Retinal pigment epithelial cell (primary cell): ENCODE data around the gene IDH3G.

ENCODE experiments used
- DNase-seq: peaks from one replicate; pipeline ENCODE4 v3.0.0-alpha.2; 2010; ENCODE audit warnings: low read depth
- H3K4me3 ChIP-seq: 2 replicates; pipeline ENCODE4 v1.5.1; 2011; ENCODE audit warnings: mild to moderate bottlenecking, low read length, control low read depth, moderate library complexity
- TF ChIP-seq, protein P1 (sequence below): conservative IDR thresholded peaks from 2 replicates; pipeline ENCODE4 v1.5.1; 2011; ENCODE audit warnings: low read depth, low read length, control low read depth, inconsistent platforms

IDH3G gene

DNA sequence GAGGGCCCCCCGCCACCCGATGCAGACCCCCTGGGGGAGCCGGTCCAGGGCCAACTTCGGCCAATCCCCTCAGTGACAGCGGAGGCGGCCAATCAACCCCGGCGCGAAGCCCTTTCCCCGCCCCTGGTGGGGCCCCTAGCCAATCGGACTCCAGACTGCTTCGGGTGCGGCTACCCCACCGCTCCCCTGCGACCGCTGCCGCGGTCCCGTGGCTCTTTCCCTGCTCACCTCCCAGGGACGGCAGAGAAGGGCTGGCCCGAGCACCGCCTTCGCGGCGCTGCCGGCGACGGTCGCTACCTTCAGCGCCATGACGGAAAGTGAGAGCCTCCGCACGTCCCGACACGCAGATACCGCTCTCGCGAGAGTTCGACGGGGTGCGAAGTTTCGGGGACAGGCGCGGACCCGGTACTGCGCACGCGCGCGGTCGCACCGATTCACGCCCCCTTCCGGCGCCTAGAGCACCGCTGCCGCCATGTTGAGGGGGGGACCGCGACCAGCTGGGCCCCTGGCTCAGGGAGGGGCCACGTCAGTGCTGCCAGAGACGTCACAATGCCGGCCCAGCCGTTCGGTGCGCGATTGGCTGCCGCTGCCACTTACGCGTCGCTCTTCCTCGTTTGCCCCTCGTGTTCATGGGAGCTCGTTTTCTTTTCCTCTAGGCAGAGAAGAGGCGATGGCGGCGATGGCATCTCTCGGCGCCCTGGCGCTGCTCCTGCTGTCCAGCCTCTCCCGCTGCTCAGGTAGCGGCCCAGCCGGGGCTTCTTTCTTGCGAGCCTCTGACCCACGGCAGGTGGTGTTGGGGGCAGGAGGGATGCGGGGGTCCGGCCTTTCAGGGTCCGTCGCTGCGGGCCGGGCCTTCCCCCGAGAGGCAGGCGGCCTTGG is at the start of gene IDH3G, which contains the start of gene SSR4:
TSS of gene IDH3G (minus strand) at position 358 of the 879 bp plus-strand sequence. CDS start at position 309, 49 bp downstream.
TSS of gene SSR4 (plus strand) at position 651 of the 879 bp plus-strand sequence. CDS start at position 671, 20 bp downstream.
- TF ChIP-seq, protein P1, sequence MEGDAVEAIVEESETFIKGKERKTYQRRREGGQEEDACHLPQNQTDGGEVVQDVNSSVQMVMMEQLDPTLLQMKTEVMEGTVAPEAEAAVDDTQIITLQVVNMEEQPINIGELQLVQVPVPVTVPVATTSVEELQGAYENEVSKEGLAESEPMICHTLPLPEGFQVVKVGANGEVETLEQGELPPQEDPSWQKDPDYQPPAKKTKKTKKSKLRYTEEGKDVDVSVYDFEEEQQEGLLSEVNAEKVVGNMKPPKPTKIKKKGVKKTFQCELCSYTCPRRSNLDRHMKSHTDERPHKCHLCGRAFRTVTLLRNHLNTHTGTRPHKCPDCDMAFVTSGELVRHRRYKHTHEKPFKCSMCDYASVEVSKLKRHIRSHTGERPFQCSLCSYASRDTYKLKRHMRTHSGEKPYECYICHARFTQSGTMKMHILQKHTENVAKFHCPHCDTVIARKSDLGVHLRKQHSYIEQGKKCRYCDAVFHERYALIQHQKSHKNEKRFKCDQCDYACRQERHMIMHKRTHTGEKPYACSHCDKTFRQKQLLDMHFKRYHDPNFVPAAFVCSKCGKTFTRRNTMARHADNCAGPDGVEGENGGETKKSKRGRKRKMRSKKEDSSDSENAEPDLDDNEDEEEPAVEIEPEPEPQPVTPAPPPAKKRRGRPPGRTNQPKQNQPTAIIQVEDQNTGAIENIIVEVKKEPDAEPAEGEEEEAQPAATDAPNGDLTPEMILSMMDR = peak; percentile 23
- peak within 1 kb of the TSS; percentile 75 for H3K4me3 ChIP-seq
- peak; percentile 62 for DNase-seq

DNA sequence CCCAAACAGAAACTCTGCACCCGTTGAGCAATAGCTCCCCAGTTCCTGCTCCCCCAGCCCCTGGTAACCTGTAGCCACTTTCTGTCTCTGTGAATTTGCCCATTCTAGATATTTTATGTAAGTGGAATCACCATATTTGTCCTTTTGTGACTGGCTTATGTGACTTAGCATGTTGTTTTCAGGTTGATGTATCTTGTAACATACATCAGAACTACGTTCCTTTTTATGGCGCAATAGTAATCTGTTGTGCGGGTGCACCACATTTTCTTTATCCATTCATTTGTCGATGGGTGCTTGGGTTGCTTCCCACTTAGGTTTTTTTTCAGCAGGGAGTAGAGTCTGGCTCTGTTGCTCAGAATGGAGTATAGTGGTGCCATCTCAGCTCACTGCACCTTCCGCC is 42.7 kb upstream of the IDH3G start:
- DNase-seq = no peak
- TF ChIP-seq, protein P1 = no peak
- H3K4me3 ChIP-seq = no peak overlapping the region

DNA sequence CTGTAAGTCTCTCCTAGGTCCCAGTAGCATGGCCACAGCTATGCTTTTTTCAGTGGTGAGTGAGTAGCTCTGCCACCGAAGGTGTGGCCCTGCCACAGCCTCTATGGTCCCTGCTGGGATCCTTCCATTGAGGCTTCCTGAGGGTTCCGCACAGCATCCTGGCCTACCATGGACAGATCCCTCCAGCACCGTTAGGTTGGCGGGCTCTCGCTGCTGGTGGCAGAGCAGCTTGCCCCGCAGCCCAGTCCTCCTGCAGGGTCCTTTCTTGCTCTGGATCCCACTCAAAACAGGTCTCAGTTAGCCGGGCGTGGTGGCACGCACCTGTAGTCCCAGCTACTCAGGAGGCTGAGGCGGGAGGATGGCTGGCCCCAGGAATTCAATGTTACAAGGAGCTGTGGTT is 38.6 kb upstream of the IDH3G start:
- DNase-seq = no peak
- no peak overlapping the region for H3K4me3 ChIP-seq
- TF ChIP-seq, protein P1 = no peak

DNA sequence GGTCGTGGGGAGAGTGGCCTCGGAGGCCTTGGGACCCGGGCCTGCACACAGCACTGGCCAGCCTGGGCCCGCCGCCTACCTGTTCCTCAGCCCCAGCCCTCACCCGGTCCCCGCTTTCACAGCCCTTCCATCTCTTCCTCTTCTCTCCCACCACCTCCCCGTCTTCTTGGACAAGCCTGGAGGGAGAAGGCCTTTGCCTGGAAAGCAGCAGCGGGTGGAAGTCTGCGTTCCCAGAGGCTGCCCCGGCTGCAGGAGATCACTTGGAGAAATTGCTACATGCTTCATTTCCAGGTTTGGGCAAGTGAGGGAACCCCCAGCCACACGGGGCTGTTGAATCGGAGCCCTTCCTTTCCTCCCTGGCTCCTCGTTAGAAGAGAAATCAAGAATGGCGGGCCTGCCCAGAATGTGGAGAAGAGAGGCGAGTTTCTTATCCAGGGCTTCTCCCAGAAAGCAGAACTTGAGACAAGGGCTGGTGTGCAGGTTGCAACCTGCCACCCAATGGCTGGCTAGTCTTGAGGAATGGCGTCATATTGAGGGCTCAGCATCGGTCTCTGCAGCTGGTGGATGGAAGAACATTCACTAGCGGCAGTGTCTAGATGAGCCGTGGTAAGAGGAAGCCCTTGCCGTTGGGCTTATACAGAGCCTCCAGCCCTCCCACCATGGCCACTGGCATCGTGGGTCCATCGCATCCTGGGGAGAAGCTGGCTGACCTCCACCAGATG is 37.4 kb upstream of the IDH3G start:
- H3K4me3 ChIP-seq = no peak overlapping the region
- TF ChIP-seq, protein P1 = no peak
- DNase-seq = no peak

DNA sequence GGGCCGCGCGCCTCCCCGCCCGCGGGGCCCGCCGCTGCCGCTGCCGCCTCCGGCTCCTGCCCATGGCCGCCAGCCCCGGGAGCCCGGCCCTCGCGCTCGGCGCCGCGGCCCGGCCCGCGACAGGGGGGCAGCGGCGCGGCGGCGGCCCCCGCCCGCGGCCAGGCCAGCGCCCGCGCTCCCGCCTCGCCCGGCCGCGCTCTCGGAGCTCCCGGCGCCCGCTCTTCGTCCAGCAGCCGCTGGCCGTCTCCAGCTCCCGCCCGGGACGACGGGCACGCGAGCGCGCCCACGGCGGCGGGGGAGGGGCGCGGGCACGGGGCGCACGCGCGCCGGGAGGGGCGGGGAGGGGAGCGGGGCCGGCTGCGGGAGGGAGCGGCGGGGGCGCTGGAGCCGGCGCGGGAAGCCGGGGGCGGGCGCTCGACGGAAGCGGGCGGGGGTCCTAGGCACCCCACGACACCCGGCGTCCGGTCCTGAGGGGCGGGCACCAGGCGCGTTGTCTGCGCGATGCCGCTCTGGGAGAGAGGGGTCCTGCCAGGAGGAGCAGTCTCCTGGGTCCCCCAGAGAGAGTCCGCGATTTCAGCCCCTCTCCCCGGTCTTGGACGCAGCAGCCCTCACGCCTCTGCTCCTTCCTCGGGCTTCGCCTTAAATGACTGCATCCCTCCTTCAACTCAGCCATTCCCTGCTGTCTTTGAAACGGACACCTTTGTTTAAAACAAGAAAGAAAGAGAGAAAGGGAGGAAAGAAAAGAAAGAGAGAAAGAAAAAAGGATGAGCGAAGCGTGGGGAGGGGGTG is 36.7 kb upstream of the IDH3G start:
- DNase-seq = no peak
- no peak overlapping the region for H3K4me3 ChIP-seq
- TF ChIP-seq, protein P1 = no peak

DNA sequence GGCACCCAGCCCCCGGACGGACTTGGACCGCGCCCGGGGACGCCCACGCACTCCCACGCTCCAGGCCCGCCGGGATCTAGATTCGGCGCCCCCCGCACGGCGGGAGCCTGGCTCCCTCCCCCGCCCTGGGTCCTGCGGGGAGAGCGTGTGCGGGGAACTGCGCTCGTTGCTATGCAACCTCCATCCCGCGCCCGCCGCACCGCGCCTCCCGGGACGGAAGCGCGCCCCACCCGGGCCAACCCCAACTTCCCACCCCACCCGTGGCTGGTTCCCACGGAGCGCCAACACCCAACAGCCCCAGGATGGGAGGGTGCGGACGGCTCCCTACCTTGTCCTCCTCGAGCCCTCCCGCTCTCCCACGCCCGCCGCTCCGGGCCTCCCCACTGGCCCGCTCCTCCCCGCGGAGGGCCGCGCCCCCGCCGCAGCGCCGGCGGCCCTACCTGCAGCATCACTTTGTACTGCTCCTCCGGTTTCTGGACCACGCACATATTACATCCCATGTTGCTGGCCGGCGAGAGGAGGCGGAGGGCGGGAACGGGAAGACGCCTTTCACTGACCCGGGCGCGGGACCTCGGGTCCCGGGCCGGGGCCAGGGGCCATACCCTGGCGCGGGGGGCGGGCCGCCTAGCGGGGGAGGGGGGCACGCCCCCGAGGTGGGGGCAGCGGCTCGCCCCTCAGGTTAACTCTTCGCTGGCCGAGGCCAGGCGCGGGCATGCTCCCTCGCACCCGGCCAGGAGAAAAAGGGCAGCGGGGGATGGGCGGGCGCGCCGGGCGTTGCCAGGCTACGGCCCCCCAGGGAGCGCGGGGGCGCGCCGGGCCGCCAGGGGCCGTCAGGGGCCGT is 35.8 kb upstream of the IDH3G start, which contains the start of gene PDZD4:
TSS of gene PDZD4 (minus strand) at position 746 of the 841 bp plus-strand sequence. CDS start at position 500, 246 bp downstream.
- no peak for DNase-seq
- TF ChIP-seq, protein P1 = no peak
- H3K4me3 ChIP-seq = no peak within 1 kb of the TSS
